AG04449 (cell line): ENCODE data around the gene DXO.
"Not testable (repeated sequence)": the region's sequence is repeated elsewhere in the genome, so short reads cannot be mapped to it uniquely, and the experiment has no call there.

Experiments
- CTCF ChIA-PET: fragments of 350-600 bp; formaldehyde crosslinking; extraction: SDS; loops from one replicate; lab custom pipeline; 2021; ENCODE audit warnings: antibody characterized with exemption; lab: Yijun Ruan, JAX
- POLR2A ChIA-PET: fragments of 400-600, 350-600 bp; formaldehyde crosslinking; extraction: SDS; loops from one replicate; lab custom pipeline; 2020; ENCODE audit warnings: antibody characterized with exemption, inconsistent platforms; lab: Yijun Ruan, JAX
- DNase-seq: peaks from one replicate; pipeline ENCODE4 v3.0.0-alpha.2; 2010; ENCODE audit warnings: low read depth, low spot score
- H3K4me3 ChIP-seq: 2 replicates; pipeline ENCODE4 v1.5.1; 2011; ENCODE audit warnings: low read depth, mild to moderate bottlenecking, control low read depth, low read length
- TF ChIP-seq, protein P1 (sequence below): IDR thresholded peaks from one replicate; pipeline ENCODE4 v1.5.1; 2011; ENCODE audit warnings: mild to moderate bottlenecking, moderate library complexity, low read length, control low read depth, inconsistent platforms; ENCODE audit not compliant: insufficient read depth; ENCODE audit errors: missing control alignments

DXO gene

DNA sequence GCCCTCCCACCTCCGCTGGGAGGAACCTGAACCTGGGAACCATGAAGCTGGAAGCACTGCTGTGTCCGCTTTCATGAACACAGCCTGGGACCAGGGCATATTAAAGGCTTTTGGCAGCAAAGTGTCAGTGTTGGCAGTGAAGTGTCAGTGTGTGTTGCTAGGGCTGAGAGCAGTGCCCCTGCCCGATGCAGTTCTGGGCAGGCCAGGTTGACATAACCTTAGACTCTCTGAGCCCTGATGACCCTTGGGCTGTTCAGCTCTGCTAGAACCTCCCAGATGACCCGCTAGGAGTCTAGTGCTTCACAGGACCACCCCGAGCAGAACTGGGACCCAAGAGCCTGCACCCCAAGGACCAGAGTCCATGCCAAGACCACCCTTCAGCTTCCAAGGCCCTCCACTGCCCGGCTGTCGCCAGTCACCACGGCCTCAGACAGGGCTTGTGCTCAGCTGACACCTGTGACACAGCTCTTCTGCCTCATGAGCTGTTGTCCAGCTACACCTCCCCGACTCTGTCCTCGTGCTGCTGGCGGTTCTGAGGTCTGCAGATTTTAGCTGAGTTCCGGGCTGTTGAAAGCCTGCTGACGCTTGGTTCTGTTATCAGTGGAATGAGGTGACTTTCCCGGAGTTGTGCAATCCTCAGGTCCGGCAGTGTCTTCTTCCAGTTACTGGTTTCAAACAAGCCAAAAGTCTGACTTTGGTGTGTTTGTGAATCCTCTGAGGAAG, 30.8 kb upstream of the DXO start:
- H3K4me3 ChIP-seq, POLR2A ChIA-PET, DNase-seq, CTCF ChIA-PET: not testable (repeated sequence)

- DNase-seq, CTCF ChIA-PET, POLR2A ChIA-PET, H3K4me3 ChIP-seq: not testable (repeated sequence)
Observed at GRCh38 chr6:31996385-31996784, 24.4 kb upstream of the DXO start.

- DNase-seq, H3K4me3 ChIP-seq, CTCF ChIA-PET, POLR2A ChIA-PET: not testable (repeated sequence)
Observed at GRCh38 chr6:31994421-31994820, 22.5 kb upstream of the DXO start.

DNA sequence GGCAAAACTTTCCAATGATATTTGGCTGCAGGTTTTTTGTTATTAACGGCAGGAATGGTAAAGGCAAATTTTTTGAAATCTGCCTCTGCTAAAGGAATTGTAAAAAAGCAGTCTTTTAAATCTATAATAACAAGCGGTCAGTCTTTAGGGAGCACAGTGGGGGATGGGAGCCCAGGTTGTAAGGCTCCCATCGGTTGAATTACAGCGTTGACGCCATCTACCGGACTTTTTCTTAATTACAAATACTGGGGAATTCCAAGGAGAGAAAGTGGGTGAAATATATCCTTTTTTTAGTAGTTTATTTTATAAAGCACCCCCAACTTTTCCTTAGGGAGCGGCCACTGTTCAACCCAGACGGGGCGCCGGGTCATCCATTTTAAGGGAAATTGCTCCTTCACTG, 17.4 kb upstream of the DXO start:
- POLR2A ChIA-PET, H3K4me3 ChIP-seq, CTCF ChIA-PET, DNase-seq: not testable (repeated sequence)

DNA sequence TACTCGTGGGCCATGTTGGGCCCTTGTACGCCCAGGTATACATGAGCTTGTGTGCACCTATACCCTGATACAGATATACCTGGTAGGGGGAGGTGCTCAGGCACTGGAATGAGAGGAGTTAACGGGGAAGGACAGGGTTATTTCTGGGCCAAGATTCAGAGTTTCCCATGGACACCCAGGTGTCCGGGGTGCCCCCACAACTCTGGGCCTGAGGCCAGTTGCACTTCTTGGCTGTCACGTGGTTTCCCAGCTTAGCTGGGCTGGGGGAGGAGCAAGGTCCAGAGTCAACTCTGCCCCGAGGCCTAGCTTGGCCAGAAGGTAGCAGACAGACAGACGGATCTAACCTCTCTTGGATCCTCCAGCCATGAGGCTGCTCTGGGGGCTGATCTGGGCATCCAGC, 9.8 kb upstream of the DXO start, which contains the start of gene C4A:
Gene C4A (plus strand): TSS at position 314 of the 400 bp plus-strand sequence. CDS start 51 bp downstream, at position 365.
- DNase-seq, CTCF ChIA-PET, POLR2A ChIA-PET, H3K4me3 ChIP-seq: not testable (repeated sequence)

- CTCF ChIA-PET, H3K4me3 ChIP-seq, DNase-seq, POLR2A ChIA-PET: not testable (repeated sequence)
Observed at GRCh38 chr6:31980998-31981397, 9.1 kb upstream of the DXO start.

DNA sequence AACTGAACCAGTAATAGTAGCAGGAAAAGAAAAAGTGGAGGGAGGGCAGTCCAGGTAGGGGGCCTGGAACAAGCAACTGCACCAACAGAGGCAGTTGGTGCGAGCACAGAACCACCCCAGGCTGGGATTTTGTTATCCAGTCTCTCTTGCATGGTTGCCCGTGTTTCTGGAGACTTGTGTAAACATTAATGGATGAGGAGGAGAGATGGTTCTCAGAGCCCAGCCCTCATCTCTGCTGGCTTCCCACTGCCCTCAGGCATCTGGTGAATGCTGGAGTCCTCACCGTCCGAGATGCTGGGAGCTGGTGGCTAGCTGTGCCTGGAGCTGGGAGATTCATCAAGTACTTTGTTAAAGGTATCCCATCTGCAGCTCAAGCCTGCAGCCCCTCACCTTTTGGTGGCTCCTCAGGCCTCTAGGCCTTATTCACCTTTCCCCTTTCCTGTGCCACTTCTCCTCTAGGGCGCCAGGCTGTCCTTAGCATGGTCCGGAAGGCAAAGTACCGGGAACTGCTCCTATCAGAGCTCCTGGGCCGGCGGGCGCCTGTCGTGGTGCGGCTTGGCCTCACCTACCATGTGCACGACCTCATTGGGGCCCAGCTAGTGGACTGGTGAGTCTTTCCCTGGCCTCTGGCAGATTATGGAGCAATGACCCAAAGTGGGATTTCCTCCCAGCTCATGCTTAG, 8.4 kb upstream of the DXO start:
- POLR2A ChIA-PET = interaction anchor here (1.2 kb wide), 1 partner anchor 33 kb away, joined by 4 read pairs; no protein-coding TSS in a partner anchor
- DNase-seq, H3K4me3 ChIP-seq, CTCF ChIA-PET: not testable (repeated sequence)

DNA sequence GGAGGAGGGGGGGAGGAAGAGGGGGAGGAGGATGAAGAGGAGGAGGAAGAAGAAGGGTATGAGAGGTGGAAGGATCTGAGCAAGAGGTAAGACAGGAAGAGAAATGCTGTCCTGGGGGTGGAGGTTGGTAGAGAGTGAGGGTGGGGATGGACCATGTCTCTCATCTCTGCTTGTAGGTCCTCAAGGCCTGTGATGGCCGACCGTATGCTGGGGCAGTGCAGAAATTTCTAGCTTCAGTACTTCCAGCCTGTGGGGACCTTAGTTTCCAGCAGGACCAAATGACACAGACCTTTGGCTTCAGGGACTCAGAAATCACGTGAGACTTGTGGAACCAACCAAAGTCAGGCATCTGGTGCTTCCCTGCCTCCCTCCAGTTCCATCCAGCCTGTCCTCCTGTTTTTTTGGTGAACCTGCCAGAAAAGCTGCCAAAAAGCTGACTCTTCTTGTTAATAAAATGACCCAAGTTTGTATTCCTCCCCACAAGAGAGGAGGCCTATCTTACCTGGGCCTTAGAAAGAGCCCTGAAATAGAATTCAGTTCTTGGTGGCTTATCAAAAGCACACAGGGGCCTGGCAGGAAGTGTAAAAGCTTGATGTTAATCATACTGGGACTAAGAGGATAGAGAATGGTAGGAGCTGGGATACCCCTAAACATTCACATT, 7.4 kb upstream of the DXO start:
- DNase-seq = no peak
- CTCF ChIA-PET = interaction anchor here (1.5 kb wide), 1 partner anchor 20 kb away, joined by 4 read pairs; the partner anchor contains the start of gene SKIC2
- H3K4me3 ChIP-seq = no peak overlapping the region
- TF ChIP-seq, protein P1, sequence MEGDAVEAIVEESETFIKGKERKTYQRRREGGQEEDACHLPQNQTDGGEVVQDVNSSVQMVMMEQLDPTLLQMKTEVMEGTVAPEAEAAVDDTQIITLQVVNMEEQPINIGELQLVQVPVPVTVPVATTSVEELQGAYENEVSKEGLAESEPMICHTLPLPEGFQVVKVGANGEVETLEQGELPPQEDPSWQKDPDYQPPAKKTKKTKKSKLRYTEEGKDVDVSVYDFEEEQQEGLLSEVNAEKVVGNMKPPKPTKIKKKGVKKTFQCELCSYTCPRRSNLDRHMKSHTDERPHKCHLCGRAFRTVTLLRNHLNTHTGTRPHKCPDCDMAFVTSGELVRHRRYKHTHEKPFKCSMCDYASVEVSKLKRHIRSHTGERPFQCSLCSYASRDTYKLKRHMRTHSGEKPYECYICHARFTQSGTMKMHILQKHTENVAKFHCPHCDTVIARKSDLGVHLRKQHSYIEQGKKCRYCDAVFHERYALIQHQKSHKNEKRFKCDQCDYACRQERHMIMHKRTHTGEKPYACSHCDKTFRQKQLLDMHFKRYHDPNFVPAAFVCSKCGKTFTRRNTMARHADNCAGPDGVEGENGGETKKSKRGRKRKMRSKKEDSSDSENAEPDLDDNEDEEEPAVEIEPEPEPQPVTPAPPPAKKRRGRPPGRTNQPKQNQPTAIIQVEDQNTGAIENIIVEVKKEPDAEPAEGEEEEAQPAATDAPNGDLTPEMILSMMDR = no peak
- POLR2A ChIA-PET = interaction anchor here (1.2 kb wide), 1 partner anchor 34 kb away, joined by 4 read pairs; no protein-coding TSS in a partner anchor

DNA sequence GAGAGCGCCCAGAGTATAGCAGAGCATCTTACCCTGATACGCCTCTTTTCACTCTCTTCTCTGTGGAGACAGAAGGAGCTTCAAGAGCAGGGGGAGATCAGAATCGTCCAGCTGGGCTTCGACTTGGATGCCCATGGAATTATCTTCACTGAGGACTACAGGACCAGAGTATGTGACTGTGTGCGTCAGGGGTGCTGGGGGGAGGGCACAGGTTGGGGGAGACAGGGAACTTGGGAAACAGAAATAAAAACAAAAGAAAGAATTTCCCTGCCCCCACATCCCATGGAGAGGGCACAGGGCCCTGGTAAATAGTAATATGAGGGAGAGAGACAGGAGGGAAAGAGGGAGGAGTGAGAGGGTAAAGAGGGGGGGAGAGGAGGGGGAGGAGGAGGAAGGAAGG, 6.9 kb upstream of the DXO start:
- TF ChIP-seq, protein P1 = no peak
- no peak overlapping the region for H3K4me3 ChIP-seq
- no peak for DNase-seq
- POLR2A ChIA-PET = no interaction called here
- CTCF ChIA-PET = interaction anchor here (1.5 kb wide), 1 partner anchor 19 kb away, joined by 4 read pairs; the partner anchor contains the start of gene SKIC2
